Keratinocyte (primary cell): Measurements from ENCODE around the gene SEL1L. TPM values are rescaled to one million over a fixed set of nuclear protein-coding genes. Genes with fewer than 3 reads are reported as not detected.
"Not testable (repeated sequence)": the region's sequence is repeated elsewhere in the genome, so short reads cannot be mapped to it uniquely, and the experiment has no call there.

Experiments used
- DNase-seq: peaks from one replicate; pipeline ENCODE4 v3.0.0-alpha.2; 2011; ENCODE audit warnings: low read depth, missing footprints, low spot score
- FAIRE-seq: peaks from 2 replicates; lab custom pipeline; 2011; peaks lifted over from hg19 to GRCh38; lab: Jason Lieb, UNC
- H2AFZ ChIP-seq: 2 replicates; pipeline ENCODE4 v1.6.0; 2012; ENCODE audit warnings: low read length, control low read depth, inconsistent platforms; ENCODE audit not compliant: control insufficient read depth
- H3K27ac ChIP-seq: 2 replicates; pipeline ENCODE4 v1.5.1; 2011; ENCODE audit warnings: low read length; ENCODE audit not compliant: control insufficient read depth, insufficient read depth
- H3K27me3 ChIP-seq: 3 replicates; pipeline ENCODE4 v1.6.0; 2011; ENCODE audit warnings: low read length; ENCODE audit not compliant: control insufficient read depth, insufficient read depth; ENCODE audit errors: extremely low read depth
- H3K36me3 ChIP-seq, 2 experiments: 2 replicates in 1 of 2; 3 replicates in 1 of 2; pipeline ENCODE4 v1.5.1; 2011; ENCODE audit warnings: low read length in 2 of 2, mild to moderate bottlenecking in 1 of 2; ENCODE audit not compliant: control insufficient read depth in 2 of 2, insufficient read depth in 2 of 2; ENCODE audit errors: extremely low read depth in 1 of 2
- H3K4me1 ChIP-seq: 3 replicates; pipeline ENCODE4 v1.5.1; 2011; ENCODE audit warnings: low read length; ENCODE audit not compliant: control insufficient read depth, insufficient read depth; ENCODE audit errors: extremely low read depth
- H3K4me2 ChIP-seq: 3 replicates; pipeline ENCODE4 v1.6.0; 2011; ENCODE audit warnings: low read depth, low read length; ENCODE audit not compliant: control insufficient read depth, insufficient read depth; ENCODE audit errors: extremely low read depth
- H3K4me3 ChIP-seq, 3 experiments: fragments of 200-600 bp in 1 of 3; sonication (generic) in 1 of 3; 2 replicates in 2 of 3; 3 replicates in 1 of 3; pipeline ENCODE4 v1.5.1; 2011 to 2016; ENCODE audit warnings: low read length in 3 of 3, mild to moderate bottlenecking in 3 of 3, control low read depth in 2 of 3, inconsistent platforms in 1 of 3, low read depth in 1 of 3, mixed read lengths in 1 of 3, mixed run types in 1 of 3, moderate library complexity in 1 of 3; ENCODE audit not compliant: control insufficient read depth in 2 of 3, insufficient read depth in 2 of 3; ENCODE audit errors: extremely low read depth in 1 of 3
- H3K79me2 ChIP-seq: 2 replicates; pipeline ENCODE4 v1.6.0; 2012; ENCODE audit warnings: low read length; ENCODE audit not compliant: control insufficient read depth, insufficient read depth
- H3K9ac ChIP-seq: 3 replicates; pipeline ENCODE4 v1.6.0; 2011; ENCODE audit warnings: low read length; ENCODE audit not compliant: control insufficient read depth, insufficient read depth; ENCODE audit errors: extremely low read depth
- H3K9me1 ChIP-seq: 3 replicates; pipeline ENCODE4 v1.6.0; 2011; ENCODE audit warnings: low read length; ENCODE audit not compliant: control insufficient read depth, insufficient read depth; ENCODE audit errors: extremely low read depth
- H3K9me3 ChIP-seq: 2 replicates; pipeline ENCODE4 v1.5.1; 2012; ENCODE audit warnings: low read depth, low read length; ENCODE audit not compliant: control insufficient read depth
- H4K20me1 ChIP-seq: 3 replicates; pipeline ENCODE4 v1.6.0; 2011; ENCODE audit warnings: low read length; ENCODE audit not compliant: control insufficient read depth, insufficient read depth; ENCODE audit errors: extremely low read depth
- CTCF ChIP-seq, 3 experiments: IDR thresholded peaks in 1 of 3; conservative IDR thresholded peaks in 1 of 3; optimal IDR thresholded peaks in 1 of 3; 2 replicates in 2 of 3; 3 replicates in 1 of 3; pipeline versions ENCODE3 to v1.5.1; 2011; ENCODE audit warnings: low read length in 3 of 3, mild to moderate bottlenecking in 3 of 3, moderate library complexity in 2 of 3, control low read depth in 1 of 3, inconsistent platforms in 1 of 3; ENCODE audit not compliant: insufficient read depth in 2 of 3; ENCODE audit errors: extremely low read depth in 1 of 3
- EZH2 ChIP-seq: IDR thresholded peaks from one replicate; pipeline ENCODE4 v1.6.1; 2012; ENCODE audit warnings: inconsistent platforms, mild to moderate bottlenecking, low read length, moderate library complexity
- dilution Hi-C: fragments of 300-500 bp; cut with MboI; formaldehyde crosslinking; loops from one replicate; pipeline ENCODE4 v1.7.0; 2020; ENCODE audit warnings: low sequenced_read_pairs; ENCODE audit not compliant: extremely low pct_ligation_motif_present
- polyA plus RNA-seq, 5 experiments: library from polyadenylated mRNA; depleted of rRNA in 3 of 5; stranded (reverse) in 3 of 5; stranded (forward) in 1 of 5; unstranded in 1 of 5; fragments of >200 nt; gene quantifications; 1 replicate in 1 of 5; 2 replicates in 3 of 5; 3 replicates in 1 of 5; pipeline versions ENCODE4 v1.2.1 to v1.2.3, GENCODE V29; 2011 to 2012; ENCODE audit warnings: missing spikeins in 2 of 5, low read depth in 1 of 5, low replicate concordance in 1 of 5

Gene SEL1L
- polyA plus RNA-seq, 1 donor (not counting 4 experiments of a cell fraction or from before 2014, with no cell fraction given), result 19.7 TPM

GRCh38 chr14:81516986-81517797, 16.5 kb downstream of the SEL1L start:
- Histone ChIP-seq H3K79me2 (no peaks in the 10 kb centered on the region), H2AFZ (no peak overlapping the region), H3K4me3 (no peak overlapping the region), H3K27ac (no peak overlapping the region), H3K9ac (no peak overlapping the region), H3K9me1 (no peaks in the 10 kb centered on the region), H4K20me1 (no peaks in the 10 kb centered on the region), H3K4me1 (no peaks in the 10 kb centered on the region), H3K27me3 (no peaks in the 10 kb centered on the region), H3K9me3 (no peaks in the 10 kb centered on the region), H3K4me2 (no peak overlapping the region), H3K36me3 (peaks cover 0 to 9% of the 10 kb centered on the region in 2 experiments)
- TF ChIP-seq EZH2, result no peak
- no peak for TF ChIP-seq CTCF (optimal IDR thresholded peaks at IDR 0.05 in 1 of 3, IDR thresholded peaks at IDR 0.05 in 1 of 3, conservative IDR thresholded peaks at IDR 0.05 in 1 of 3; ENCODE audit: extremely low read depth in 1 of 3, insufficient read depth in 2 of 3, low read length in 3 of 3)
- no peak for DNase-seq
- no peak for FAIRE-seq
- dilution Hi-C loops, result no loop called here

GRCh38 chr14:81515927-81516326, 17.7 kb downstream of the SEL1L start:
- H3K4me1 ChIP-seq, H3K9me1 ChIP-seq, H3K9ac ChIP-seq, H3K9me3 ChIP-seq, FAIRE-seq, H3K79me2 ChIP-seq, H4K20me1 ChIP-seq, H3K4me2 ChIP-seq, H3K27ac ChIP-seq, H3K4me3 ChIP-seq, DNase-seq, H2AFZ ChIP-seq, H3K27me3 ChIP-seq, dilution Hi-C loops: not testable (repeated sequence)
- peaks cover 0 to 11% of the 10 kb centered on the region in 2 experiments for H3K36me3 ChIP-seq

- not testable (repeated sequence) for H3K36me3 ChIP-seq, FAIRE-seq, H3K4me1 ChIP-seq
Measured at GRCh38 chr14:81512826-81513225, 20.8 kb downstream of the SEL1L start.

More at GRCh38 chr14:81512826-81513225, 20.8 kb downstream of the SEL1L start:
- H2AFZ ChIP-seq, H3K9me1 ChIP-seq, H3K9me3 ChIP-seq, H3K4me2 ChIP-seq, H3K9ac ChIP-seq, DNase-seq, H3K79me2 ChIP-seq, H4K20me1 ChIP-seq, H3K27ac ChIP-seq, H3K4me3 ChIP-seq, dilution Hi-C loops, H3K27me3 ChIP-seq: not testable (repeated sequence)
